Astrocyte (in vitro differentiated cells and primary cell): ENCODE data around the gene STK26.

Experiments used
- CTCF ChIP-seq: IDR thresholded peaks from 2 replicates; pipeline ENCODE4 v1.5.1; 2011; ENCODE audit warnings: low read depth, mild to moderate bottlenecking, inconsistent platforms, low read length, moderate library complexity; ENCODE audit not compliant: insufficient read depth
- EZH2 ChIP-seq: IDR thresholded peaks from 2 replicates; pipeline ENCODE4 v1.6.1; 2012; ENCODE audit warnings: mild to moderate bottlenecking, low read length, inconsistent platforms; ENCODE audit not compliant: insufficient read depth

DNA sequence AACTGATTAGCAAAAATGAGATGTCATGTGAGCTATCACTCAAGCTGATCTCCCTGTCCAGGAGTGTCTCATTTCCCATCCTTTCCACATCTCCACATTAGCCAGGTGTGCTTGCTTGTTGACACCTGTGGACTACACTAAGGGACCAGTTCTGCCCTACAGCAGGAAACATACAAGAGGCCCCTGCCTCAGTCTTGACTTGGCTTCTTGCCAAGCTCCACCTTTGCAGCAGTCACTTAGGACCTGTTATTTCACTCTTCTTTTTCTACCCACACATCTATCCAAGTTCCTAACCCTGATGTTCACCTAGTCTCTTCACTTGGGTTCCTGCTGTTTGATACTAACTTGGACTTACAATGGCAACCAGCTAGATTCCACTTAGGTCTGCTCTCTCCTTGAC is 91.5 kb downstream of the STK26 start:
- TF ChIP-seq EZH2, result no peak
- TF ChIP-seq CTCF, result no peak
